GM12875 (cell line): ENCODE measurements around the gene RHBG.

ENCODE experiments used
- H3K4me3 ChIP-seq: one replicate; pipeline ENCODE4 v1.5.1; 2011; ENCODE audit warnings: low read depth, low read length, control low read depth
- CTCF ChIP-seq: IDR thresholded peaks from 2 replicates; pipeline ENCODE4 v1.5.1; 2011; ENCODE audit warnings: low read depth, mild to moderate bottlenecking, control low read depth, inconsistent platforms, low read length, moderate library complexity, borderline replicate concordance; ENCODE audit not compliant: insufficient read depth

Gene RHBG

GRCh38 chr1:156387870-156388173 is 18.8 kb downstream of the RHBG start:
- TF ChIP-seq CTCF: no peak
- no peak overlapping the region for H3K4me3 ChIP-seq

DNA sequence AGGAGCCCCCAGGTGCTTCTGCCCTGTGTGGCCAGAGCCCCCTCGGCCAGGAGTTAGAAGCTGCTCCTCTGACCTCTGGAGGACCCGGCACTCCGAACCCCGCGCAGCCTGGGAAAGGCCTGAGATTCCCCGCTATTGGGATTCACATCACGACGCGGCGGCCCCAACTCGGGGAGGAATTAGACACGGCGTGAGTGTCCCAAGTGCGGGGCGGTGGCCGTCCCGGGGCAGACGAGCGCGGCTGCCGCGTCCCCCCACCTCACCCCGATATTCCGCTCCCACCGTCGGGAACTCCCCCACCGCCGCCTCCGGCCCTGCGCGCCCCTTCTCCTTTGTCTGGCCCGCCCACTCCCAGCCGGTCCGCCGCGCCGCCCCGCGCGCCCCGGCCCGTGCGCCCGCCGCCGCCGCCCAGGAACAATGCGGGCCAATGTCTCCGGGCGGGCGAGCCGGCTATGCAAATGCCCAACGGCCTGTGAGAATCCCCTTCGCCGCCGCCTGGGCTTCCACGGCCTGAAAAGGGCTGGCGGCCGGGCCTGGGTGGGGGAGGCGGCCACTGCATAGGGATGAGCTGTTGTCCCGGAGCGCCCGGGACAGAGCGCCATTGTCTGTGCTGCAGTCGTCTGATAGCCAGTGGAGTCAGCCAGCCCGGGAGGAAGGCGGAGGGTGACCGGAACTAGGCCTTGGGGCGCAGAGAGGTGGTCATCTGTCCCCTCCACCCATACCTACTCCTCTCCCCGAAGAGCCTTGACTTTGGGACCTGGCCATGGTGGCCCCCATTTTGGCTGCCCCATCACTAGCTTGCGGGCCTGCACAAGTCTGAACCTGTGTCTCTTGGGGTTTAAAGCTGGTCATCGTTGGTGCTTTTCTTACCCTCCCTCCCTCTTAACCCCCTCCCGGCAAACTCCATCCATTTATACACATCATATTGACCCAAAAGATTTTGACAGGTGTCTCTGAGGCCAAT is 19.4 kb downstream of the RHBG start:
- no peak for TF ChIP-seq CTCF
- H3K4me3 ChIP-seq: no peak overlapping the region

- TF ChIP-seq CTCF: no peak
- H3K4me3 ChIP-seq: no peak overlapping the region
Measured at GRCh38 chr1:156389311-156389710, 20.3 kb downstream of the RHBG start.

- no peak for TF ChIP-seq CTCF
- no peak overlapping the region for H3K4me3 ChIP-seq
Measured at GRCh38 chr1:156390469-156391365, 21.7 kb downstream of the RHBG start.

- no peak for TF ChIP-seq CTCF
- H3K4me3 ChIP-seq: no peak overlapping the region
Measured at GRCh38 chr1:156391366-156391677, 22.3 kb downstream of the RHBG start.

GRCh38 chr1:156391701-156392100 is 22.7 kb downstream of the RHBG start:
- no peak overlapping the region for H3K4me3 ChIP-seq
- TF ChIP-seq CTCF: no peak

- no peak for TF ChIP-seq CTCF
- H3K4me3 ChIP-seq: no peak overlapping the region
Measured at GRCh38 chr1:156392452-156392853, 23.4 kb downstream of the RHBG start.
